Brain microvascular endothelial cell (primary cell): ENCODE measurements around the gene THEM5.

Source experiments
- DNase-seq: peaks from one replicate; pipeline ENCODE4 v3.0.0-alpha.2; 2020
- H3K27ac ChIP-seq: fragments of 250-450 bp; sonication (Bioruptor Pico); 2 replicates; pipeline ENCODE4 v1.5.1; 2020; ENCODE audit warnings: mild to moderate bottlenecking, moderate library complexity
- H3K27me3 ChIP-seq: fragments of 250-450 bp; sonication (Bioruptor Pico); replicated peaks from 2 replicates; pipeline ENCODE4 v1.5.1; 2020; ENCODE audit warnings: mild to moderate bottlenecking
- H3K36me3 ChIP-seq: fragments of 250-450 bp; sonication (Bioruptor Pico); replicated peaks from 2 replicates; pipeline ENCODE4 v1.5.1; 2020; ENCODE audit warnings: mild to moderate bottlenecking
- H3K4me3 ChIP-seq: 2 replicates; pipeline ENCODE4 v1.5.1; 2011; ENCODE audit warnings: low read depth, mild to moderate bottlenecking, control low read depth, low read length, moderate library complexity
- in situ Hi-C: cut with HindIII; loops from 2 replicates; pipeline ENCODE4 v1.10.0; 2017; ENCODE audit warnings: low sequenced_read_pairs, low pct_ligation_motif_present
- TF ChIP-seq, protein P1 (sequence below): IDR thresholded peaks from 2 replicates; pipeline ENCODE4 v1.5.1; 2011; ENCODE audit warnings: low read depth, mild to moderate bottlenecking, moderate library complexity, low read length, control low read depth, inconsistent platforms; ENCODE audit errors: missing control alignments

THEM5 gene

DNA sequence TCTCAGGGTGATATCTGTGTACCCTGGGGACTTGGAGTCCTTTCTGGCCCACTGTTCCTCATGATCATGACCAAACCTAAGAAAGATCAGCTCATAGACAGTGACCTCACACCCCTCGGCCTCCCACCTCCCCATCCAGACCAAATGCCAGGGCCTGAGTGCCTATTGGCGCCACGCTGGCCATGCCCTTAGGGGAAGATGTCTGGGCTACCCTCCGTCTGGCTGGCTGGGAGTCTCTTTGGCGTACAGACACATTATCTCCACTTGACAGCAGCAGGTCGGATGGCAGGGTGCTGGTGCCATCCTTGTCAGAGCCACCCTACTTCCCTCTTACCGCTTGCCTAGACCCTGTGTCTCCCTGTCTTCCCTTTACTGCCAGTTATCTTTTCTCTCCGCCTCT, 30.3 kb downstream of the THEM5 start:
- TF ChIP-seq, protein P1, sequence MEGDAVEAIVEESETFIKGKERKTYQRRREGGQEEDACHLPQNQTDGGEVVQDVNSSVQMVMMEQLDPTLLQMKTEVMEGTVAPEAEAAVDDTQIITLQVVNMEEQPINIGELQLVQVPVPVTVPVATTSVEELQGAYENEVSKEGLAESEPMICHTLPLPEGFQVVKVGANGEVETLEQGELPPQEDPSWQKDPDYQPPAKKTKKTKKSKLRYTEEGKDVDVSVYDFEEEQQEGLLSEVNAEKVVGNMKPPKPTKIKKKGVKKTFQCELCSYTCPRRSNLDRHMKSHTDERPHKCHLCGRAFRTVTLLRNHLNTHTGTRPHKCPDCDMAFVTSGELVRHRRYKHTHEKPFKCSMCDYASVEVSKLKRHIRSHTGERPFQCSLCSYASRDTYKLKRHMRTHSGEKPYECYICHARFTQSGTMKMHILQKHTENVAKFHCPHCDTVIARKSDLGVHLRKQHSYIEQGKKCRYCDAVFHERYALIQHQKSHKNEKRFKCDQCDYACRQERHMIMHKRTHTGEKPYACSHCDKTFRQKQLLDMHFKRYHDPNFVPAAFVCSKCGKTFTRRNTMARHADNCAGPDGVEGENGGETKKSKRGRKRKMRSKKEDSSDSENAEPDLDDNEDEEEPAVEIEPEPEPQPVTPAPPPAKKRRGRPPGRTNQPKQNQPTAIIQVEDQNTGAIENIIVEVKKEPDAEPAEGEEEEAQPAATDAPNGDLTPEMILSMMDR: no peak
- no peak overlapping the region for H3K27ac ChIP-seq

DNA sequence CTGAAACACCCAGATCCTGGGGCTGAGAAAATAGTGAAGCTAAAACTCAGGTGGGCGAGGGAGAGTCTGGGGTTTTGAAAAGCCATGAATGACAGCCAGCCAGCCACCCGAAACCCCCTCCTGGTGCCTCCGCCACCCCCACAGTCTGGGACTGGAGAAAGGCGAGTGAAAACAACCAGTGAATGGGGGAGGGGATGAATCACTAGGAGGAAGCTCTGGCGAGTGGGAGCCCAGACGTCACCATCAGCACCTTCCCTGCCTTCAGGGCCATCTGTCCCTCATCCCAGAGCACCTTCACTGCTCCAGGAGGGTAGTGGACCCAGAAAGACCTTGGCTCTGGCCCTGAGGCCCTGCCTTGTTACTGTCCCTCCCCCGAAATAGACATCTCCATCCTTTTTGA, 31.1 kb downstream of the THEM5 start:
- Histone ChIP-seq H3K27ac (no peak overlapping the region), H3K4me3 (no peak overlapping the region), H3K27me3 (peaks cover 6% of the 10 kb centered on the region), H3K36me3 (no peaks in the 10 kb centered on the region)
- TF ChIP-seq, protein P1: no peak
- in situ Hi-C loops: no loop called here
- no peak for DNase-seq

More for the DNA sequence above, 30.3 kb downstream of the THEM5 start:
- Histone ChIP-seq H3K27me3 (peaks cover 6% of the 10 kb centered on the region), H3K36me3 (no peaks in the 10 kb centered on the region), H3K4me3 (no peak overlapping the region)
- in situ Hi-C loops: no loop called here
- DNase-seq: no peak

DNA sequence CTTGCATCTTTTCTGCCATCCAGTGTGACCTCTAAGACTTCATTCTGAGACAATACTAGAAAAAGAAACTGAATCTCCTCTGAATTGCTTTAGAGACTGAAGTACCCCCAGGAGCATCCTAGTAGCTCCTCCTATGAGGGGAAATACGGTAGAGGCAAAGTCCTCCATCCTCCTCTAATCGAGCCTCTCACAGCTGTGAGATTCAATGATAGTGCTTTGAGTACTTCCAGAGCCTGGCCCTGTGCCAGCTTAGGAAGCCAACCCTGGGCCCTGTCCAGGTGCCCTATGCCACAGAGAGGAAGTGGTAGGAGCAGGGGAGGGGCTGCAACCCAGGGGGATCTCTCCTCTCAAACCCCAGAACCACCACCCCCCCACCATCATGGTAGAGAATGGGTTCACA, 32.6 kb downstream of the THEM5 start:
- no peak for DNase-seq
- peaks cover 6% of the 10 kb centered on the region for H3K27me3 ChIP-seq
- H3K27ac ChIP-seq: no peak overlapping the region
- H3K4me3 ChIP-seq: no peak overlapping the region
- H3K36me3 ChIP-seq: no peaks in the 10 kb centered on the region
- TF ChIP-seq, protein P1: no peak
- in situ Hi-C loops: no loop called here

DNA sequence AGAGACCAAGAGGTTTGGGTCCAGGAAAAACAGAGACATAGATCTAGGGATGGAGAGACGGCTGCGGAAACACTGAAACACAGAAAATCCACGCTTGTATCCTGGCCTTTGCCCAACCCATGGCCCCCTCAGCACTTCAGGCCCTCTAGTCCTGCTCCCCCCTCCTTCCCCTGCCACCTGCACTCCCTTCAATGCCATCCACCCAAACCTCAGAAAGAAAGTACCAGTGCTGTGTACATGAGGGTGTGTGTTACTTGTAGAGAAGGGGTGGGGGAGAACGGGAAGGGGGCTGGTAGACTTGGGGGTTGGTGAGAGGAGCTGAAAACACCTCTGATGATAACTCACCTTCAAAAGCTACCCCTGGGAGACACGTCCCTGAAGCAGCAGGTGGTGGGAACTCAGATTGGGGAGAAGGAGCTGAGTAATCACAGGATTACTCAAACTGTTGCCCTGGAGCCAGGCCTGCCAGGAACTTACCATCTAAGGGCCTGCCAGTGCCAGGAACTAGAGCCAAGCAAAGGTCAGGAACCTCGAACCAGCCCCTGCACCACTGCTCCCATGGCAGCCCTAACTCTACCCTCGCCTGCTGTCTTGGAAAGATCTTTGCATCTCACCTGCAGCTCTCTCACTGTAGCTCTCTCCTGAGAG, 33.4 kb downstream of the THEM5 start:
- DNase-seq: no peak
- TF ChIP-seq, protein P1: no peak
- no peak overlapping the region for H3K4me3 ChIP-seq
- peaks cover 6% of the 10 kb centered on the region for H3K27me3 ChIP-seq
- no peaks in the 10 kb centered on the region for H3K36me3 ChIP-seq
- in situ Hi-C loops: no loop called here
- no peak overlapping the region for H3K27ac ChIP-seq

DNA sequence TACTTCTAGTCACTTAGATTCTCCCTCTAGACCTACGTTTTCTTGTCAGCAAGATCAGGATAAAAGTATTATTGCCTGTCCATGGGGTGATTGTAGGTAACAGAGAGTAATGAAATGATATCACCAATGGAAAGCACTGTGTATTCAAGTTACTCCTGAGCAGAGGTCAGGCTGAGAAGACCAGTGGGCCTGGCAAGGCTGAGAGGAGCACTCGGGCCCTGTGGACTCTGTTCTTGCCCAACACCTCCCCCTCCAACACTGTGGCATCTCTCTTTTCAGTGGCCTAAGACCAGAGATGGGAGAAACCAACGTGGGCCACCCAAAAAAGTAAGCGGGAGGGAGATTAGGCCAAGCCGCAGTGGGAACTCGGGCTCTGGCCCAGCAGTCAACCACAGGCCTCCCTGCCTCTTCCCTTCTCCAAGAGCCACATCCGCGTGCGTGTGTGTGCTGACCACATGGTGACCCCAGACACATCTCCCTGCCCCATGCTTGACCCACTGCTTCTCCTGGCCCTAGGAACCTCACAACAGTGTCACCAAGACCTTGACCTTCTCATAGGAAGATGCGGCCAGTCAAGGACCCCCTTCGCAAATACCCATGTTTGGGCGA, 34.2 kb downstream of the THEM5 start:
- DNase-seq: no peak
- H3K27ac ChIP-seq: no peak overlapping the region
- H3K36me3 ChIP-seq: no peaks in the 10 kb centered on the region
- TF ChIP-seq, protein P1: no peak
- no peak overlapping the region for H3K4me3 ChIP-seq
- H3K27me3 ChIP-seq: peaks cover 6% of the 10 kb centered on the region
- in situ Hi-C loops: no loop called here

DNA sequence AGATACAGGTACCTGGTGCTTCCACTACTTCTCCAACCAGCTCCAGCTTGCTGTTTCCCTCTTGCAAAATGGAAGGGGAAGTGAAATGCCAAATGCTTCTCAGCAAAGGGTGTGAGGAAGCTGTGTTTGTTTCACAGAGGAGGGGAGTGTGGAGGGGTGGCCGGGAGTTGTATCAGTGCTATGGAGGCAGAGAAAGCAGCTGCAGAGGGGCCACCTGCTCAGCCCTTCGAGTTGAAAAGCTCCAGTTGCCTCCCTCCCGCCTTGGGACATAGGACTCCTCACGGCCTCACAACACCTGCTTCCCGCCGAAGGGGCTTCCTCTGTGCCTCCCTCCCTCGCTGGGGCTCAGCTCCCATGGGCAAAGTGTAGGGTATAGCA, 36.2 kb downstream of the THEM5 start:
- Histone ChIP-seq H3K36me3 (no peaks in the 10 kb centered on the region), H3K27me3 (no peaks in the 10 kb centered on the region), H3K27ac (no peak overlapping the region), H3K4me3 (no peak overlapping the region)
- TF ChIP-seq, protein P1: no peak
- in situ Hi-C loops: no loop called here
- DNase-seq: no peak
